HG03575 (cell line): Measurements from ENCODE around the gene SMARCD3.

ENCODE experiments used
- ATAC-seq: cut with Tn5 transposase; IDR thresholded peaks from one replicate; pipeline ENCODE4 v1.9.1; 2021; ENCODE audit not compliant: unreplicated experiment, insufficient number of reproducible peaks, low FRiP score; ENCODE audit errors: extremely low read depth

Gene SMARCD3

DNA sequence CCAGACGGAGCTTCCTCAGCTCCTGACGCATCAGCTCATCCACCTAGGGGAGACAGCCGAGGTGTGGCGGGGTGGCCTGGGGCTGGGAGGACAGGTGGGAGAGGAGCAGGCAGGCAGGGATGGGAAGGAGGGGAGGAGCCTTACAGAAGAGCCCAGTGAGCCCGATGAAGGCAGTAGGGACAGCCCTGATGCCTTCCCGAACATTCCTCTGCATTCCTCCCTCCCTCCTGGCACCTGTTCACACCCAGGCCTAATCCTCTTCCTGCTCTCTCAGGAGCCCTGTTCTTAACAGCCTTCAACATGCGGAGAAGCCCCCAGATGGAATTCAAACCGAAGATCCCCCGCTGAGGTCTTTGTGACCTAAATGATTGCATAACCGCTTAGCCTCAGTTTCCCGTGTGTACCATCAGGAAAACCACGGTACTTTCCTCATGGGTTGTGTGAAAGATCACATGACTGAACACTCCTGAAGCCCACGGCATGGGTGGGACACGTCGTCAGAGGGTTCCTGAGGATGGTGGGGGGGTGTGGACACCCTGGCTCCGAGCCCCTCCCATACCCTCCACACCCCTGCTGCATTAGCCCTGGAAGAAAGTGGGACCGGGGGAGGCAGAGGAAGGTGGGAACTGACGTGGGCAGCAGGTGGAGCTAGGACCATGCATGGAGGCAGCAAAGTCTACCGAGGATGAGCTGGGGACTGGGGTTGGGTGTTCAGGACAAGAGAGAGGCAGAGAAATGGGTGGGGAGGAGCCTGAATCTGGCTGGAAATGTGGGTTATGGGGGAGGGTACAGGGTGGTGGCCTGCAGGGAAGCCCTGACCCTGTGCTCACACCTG is 52.7 kb downstream of the SMARCD3 start:
- ATAC-seq = no peak

- no peak for ATAC-seq
Measured at GRCh38 chr7:151194188-151194587, 54.3 kb downstream of the SMARCD3 start.

- ATAC-seq = no peak
Measured at GRCh38 chr7:151193203-151193978, 55.1 kb downstream of the SMARCD3 start.

DNA sequence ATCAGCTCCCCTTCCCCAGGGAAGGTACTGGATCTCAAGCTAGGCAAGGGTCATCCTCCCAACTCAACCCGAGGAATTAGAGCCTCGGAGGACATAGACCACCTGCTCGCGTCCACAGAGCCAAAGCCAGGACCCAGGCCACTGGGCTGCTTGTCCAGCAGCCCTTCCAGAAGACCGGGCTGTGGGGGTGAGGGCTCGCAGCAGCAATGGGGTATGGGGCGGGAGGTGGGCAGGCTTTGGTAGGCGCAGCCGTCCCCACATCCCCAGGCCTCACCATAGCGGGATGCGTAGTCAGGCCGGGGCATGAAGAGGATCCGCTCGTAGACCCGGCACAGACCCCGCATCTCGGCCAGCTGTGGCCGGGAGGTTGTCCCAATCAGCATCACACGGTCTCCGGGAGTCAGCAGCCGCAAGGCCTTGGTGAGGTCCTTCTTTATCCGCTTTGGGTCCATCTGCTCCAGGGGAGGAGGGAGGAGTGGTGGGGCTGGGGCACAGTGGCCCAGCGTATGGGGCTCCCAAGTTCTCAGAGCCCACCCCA is 56.4 kb downstream of the SMARCD3 start:
- no peak for ATAC-seq

DNA sequence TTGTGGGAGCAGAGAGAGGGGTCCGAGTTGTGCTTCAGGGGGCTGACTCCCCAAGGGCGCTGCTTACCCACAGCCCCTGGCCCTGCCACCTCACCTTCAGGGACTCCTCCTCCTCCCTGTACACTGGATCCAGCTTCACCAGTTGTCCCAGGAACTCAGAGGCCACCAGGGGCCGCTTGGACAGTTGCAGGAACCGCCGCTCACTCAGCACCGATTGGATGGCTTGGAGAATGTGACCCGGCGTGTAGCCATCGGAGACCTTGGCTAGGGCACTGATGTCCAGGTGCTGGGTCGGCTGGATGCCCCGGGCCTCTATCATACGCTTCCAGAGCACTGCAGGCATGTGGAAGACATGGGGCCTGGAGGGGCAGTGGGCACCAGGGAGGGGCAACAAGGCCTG is 57.0 kb downstream of the SMARCD3 start:
- ATAC-seq = no peak

- no peak for ATAC-seq
Measured at GRCh38 chr7:151189038-151189437, 59.5 kb downstream of the SMARCD3 start.
